ENCODE data around the gene NBAS. TPM values are rescaled to one million over a fixed set of nuclear protein-coding genes. Genes with fewer than 3 reads are reported as not detected.
A peak's percentile ranks its signal among the peaks of the same experiment; 100 is the strongest.

Gene NBAS
- total RNA-seq, 2 experiments from 2014 or later: 24.3 to 25.5 TPM

- Mint-ChIP-seq H3K9me3 (no peaks in the 10 kb centered on the region), H3K27ac (no peak overlapping the region), H3K4me3 (no peak overlapping the region), H3K27me3 (no peaks in the 10 kb centered on the region), H3K4me1 (ENCODE audit: low read depth) (peaks cover 48% of the 10 kb centered on the region), H3K36me3 (ENCODE audit: low read depth) (peaks cover 53% of the 10 kb centered on the region)
- ChIA-PET POLR2A (no interaction called here), CTCF (no interaction called here)
- TF ChIP-seq CTCF (IDR thresholded peaks at IDR 0.05): no peak
- no peak for DNase-seq
- H3K4me1 ChIP-seq (ENCODE audit: insufficient read depth, low read length): peaks cover 15% of the 10 kb centered on the region
- no peak for ATAC-seq (ENCODE audit: poor library complexity)
- no peaks in the 10 kb centered on the region for H3K9me3 ChIP-seq (ENCODE audit: control insufficient read depth in 1 of 2, insufficient read depth in 1 of 2, low read length in 2 of 2)
- intact Hi-C loops (cut with DNase I, micrococcal nuclease): no loop called here
- no peaks in the 10 kb centered on the region for H3K27me3 ChIP-seq (ENCODE audit: control insufficient read depth in 1 of 2, insufficient read depth in 2 of 2, low read length in 2 of 2)
- H3K4me3 ChIP-seq (ENCODE audit: low read length): no peak overlapping the region
- no peak overlapping the region for H3K27ac ChIP-seq (ENCODE audit: low read depth in 1 of 2, low read length in 2 of 2)
- peaks cover 3% of the 10 kb centered on the region for H3K36me3 ChIP-seq (ENCODE audit: insufficient read depth, low read length)
Measured at GRCh38 chr2:15180379-15180778, 380.8 kb downstream of the NBAS start.

- H3K4me1 ChIP-seq (ENCODE audit: insufficient read depth, low read length): peaks cover 15% of the 10 kb centered on the region
- Mint-ChIP-seq H3K4me1 (ENCODE audit: low read depth) (peaks cover 48% of the 10 kb centered on the region), H3K9me3 (no peaks in the 10 kb centered on the region), H3K4me3 (peak overlapping the region; percentile 26), H3K27me3 (no peaks in the 10 kb centered on the region), H3K27ac (peak overlapping the region; percentile 72), H3K36me3 (ENCODE audit: low read depth) (peaks cover 42% of the 10 kb centered on the region)
- H3K27ac ChIP-seq (ENCODE audit: low read depth in 1 of 2, low read length in 2 of 2): no peak overlapping the region
- ChIA-PET CTCF (no interaction called here), POLR2A (no interaction called here)
- no peak for TF ChIP-seq CTCF (IDR thresholded peaks at IDR 0.05)
- intact Hi-C loops (cut with DNase I, micrococcal nuclease): no loop called here
- H3K9me3 ChIP-seq (ENCODE audit: control insufficient read depth in 1 of 2, insufficient read depth in 1 of 2, low read length in 2 of 2): no peaks in the 10 kb centered on the region
- H3K36me3 ChIP-seq (ENCODE audit: insufficient read depth, low read length): peaks cover 5% of the 10 kb centered on the region
- H3K27me3 ChIP-seq (ENCODE audit: control insufficient read depth in 1 of 2, insufficient read depth in 2 of 2, low read length in 2 of 2): no peaks in the 10 kb centered on the region
- ATAC-seq (ENCODE audit: poor library complexity) (no peak), DNase-seq (peak in 3 of 14 experiments; percentile 12 to 38 (median 37))
- H3K4me3 ChIP-seq (ENCODE audit: low read length): no peak overlapping the region
Measured at GRCh38 chr2:15178946-15179345, 382.2 kb downstream of the NBAS start.

- ChIA-PET POLR2A (no interaction called here), CTCF (no interaction called here)
- H3K4me1 Mint-ChIP-seq (ENCODE audit: low read depth): peaks cover 48% of the 10 kb centered on the region
- no peak for TF ChIP-seq CTCF (IDR thresholded peaks at IDR 0.05)
- peak overlapping the region; percentile 76 for H3K27ac Mint-ChIP-seq
- H3K36me3 Mint-ChIP-seq (ENCODE audit: low read depth): peaks cover 33% of the 10 kb centered on the region
- Histone ChIP-seq H3K9me3 (ENCODE audit: control insufficient read depth in 1 of 2, insufficient read depth in 1 of 2, low read length in 2 of 2) (no peaks in the 10 kb centered on the region), H3K27me3 (ENCODE audit: control insufficient read depth in 1 of 2, insufficient read depth in 2 of 2, low read length in 2 of 2) (no peaks in the 10 kb centered on the region), H3K36me3 (ENCODE audit: insufficient read depth, low read length) (peaks cover 5% of the 10 kb centered on the region), H3K4me3 (ENCODE audit: low read length) (no peak overlapping the region), H3K27ac (ENCODE audit: low read depth in 1 of 2, low read length in 2 of 2) (no peak overlapping the region), H3K4me1 (ENCODE audit: insufficient read depth, low read length) (peaks cover 15% of the 10 kb centered on the region)
- peak; percentile 7 to 85 (median 49) for DNase-seq
- H3K9me3 Mint-ChIP-seq: no peaks in the 10 kb centered on the region
- ATAC-seq (ENCODE audit: poor library complexity): peak; percentile 91
- H3K4me3 Mint-ChIP-seq: peak overlapping the region; percentile 31
- no peaks in the 10 kb centered on the region for H3K27me3 Mint-ChIP-seq
- intact Hi-C loops (cut with DNase I, micrococcal nuclease): no loop called here
Measured at GRCh38 chr2:15177103-15177502, 384.0 kb downstream of the NBAS start.

All from CD4-positive, alpha-beta T cell (primary cell).